Activated CD8-positive, alpha-beta memory T cell treated with anti-CD3 and anti-CD28 coated beads for 24 hours (primary cell): Measurements from ENCODE around the gene PEPD.

Source experiments
- DNase-seq: peaks from one replicate; pipeline ENCODE4 v3.0.0-alpha.2; 2020

The PEPD gene

DNA sequence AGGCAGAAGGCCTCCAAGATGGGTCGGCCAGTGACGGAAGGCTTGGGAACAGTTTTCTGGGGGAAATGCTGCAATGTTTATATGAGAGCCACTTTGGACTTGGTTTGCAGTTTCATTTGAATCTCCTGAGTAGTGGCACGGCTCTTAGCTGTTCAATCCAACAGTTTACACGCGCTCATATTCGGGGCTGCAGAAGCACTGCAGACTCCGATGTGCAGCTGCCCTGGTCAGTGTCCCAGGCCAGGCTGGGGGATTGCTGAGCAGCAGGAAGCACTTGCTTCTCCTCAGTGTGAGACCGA lies 116.4 kb downstream of the PEPD start:
- no peak for DNase-seq

DNA sequence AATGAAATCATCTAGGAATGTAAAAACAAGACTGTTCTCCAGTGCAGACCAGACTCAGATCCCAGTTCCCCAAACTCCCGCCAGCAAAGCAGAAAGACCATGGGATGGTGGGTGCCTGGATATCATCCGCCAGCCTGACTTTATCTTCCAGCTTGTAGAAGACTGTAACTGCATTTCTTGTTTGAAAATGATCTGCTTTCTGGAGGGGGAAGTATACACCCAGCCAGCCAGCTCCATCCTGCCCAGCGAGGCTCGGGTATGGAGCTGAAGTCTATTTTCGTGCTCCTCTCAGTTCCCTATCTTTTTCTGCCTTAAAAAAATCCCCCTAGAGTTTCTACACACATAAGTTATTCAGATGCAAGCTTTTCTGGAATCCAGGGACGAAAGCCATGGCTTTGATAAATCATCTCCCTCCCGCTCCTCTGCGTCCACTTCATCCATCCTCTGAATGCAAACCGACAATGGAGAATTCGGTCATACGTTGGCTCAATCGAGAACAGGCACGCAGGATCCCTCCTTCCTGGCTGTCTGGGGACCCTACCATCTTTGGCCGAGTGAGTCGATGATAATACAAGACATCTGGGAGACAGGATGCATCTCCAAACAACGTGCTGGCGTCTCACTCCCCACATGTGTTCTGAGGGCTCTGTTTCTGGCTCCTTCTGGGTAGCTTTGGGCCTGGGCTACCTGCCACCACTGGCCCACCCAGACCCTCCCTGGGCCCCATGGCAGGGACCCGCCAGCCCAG lies 116.9 kb downstream of the PEPD start:
- DNase-seq: no peak

DNA sequence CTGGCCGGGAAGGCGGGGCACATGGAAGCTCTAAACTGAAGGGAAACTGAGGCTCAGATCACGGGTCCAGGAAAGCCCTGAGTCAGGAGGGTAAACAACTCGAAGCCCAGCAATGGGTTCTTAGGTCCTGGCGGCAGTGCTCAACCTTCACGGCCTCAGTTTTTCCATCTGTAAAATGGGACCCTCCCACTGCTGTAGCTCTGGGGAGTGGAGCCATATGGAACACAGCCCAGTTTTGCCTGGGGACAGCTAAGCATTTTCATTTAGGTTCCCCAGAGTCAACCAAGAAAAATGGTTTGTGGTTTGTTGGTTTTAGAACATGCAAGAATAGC lies 117.7 kb downstream of the PEPD start:
- DNase-seq: no peak

DNA sequence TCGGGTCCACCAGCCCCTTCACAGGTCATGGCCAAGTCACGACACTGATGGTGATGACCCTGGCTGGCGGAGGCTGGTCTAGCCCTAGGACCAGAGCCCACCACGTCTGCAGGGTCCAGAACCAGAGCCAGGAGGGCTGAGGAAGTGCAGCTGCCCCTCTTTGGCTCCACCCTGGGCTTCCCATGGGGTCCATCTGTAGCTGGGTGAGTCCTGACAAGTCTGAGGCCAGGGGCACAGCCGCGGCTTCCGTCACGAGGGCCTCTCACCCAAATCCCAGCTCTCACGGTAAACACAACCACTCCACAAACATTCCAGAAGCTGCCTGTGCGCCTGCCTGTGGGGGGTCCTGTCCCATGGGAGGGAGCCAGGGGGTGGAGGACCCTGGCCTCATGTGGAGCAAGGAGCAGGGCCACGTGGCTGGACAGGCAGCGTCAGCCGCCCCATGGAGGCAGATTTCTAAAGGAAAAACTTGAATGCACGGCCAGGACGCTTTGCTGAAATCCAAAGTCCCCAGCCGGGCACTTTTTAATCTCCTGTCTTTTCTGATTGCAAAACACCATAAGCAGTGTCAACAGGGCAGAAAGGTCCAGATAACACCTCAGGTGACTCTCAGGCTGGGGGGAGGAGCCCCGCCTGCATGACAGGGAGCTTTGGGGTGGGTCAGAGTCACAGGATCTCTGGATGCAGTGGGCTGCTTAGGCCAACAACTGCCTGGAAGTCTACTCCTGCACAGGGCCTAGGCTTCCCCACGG lies 118.2 kb downstream of the PEPD start:
- no peak for DNase-seq

DNA sequence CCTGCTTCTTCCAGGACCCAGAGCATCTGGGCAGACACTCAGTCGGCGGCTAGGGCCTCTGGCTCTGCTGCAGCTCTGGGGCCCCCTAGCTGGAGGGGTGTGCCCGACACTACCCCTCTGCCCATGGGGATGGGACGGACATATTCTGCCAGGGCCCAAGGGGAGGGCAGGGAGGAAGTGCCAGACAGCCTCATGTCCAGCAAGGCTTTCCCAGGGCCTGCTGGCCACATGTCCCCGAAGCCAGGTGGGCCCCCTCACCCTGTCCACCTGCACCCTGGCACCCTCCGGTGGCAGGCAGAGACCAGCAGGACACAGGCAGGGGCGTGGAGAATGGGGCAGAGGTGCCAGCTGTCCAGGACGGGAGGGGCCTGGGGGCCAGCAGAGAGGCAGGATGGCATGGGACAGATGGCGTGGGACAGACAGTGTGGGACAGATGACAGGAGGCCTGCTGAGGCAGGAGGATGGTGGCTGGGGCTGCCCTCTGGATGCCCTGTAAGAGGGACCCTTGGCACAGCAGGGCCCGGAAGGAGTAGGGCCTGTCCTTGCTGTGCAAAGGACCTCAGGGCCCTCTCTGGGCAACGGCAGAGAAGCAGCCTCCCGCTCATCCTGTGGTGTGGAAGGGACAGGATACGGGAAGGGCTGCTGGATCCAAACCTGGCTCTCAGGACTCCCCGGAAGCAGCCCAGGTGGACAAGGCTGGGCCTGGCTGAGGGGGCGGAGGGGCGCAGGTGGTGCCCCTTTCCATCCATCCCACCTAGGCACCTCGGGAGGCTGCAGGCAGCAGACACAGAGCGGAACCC lies 119.0 kb downstream of the PEPD start:
- DNase-seq: no peak

DNA sequence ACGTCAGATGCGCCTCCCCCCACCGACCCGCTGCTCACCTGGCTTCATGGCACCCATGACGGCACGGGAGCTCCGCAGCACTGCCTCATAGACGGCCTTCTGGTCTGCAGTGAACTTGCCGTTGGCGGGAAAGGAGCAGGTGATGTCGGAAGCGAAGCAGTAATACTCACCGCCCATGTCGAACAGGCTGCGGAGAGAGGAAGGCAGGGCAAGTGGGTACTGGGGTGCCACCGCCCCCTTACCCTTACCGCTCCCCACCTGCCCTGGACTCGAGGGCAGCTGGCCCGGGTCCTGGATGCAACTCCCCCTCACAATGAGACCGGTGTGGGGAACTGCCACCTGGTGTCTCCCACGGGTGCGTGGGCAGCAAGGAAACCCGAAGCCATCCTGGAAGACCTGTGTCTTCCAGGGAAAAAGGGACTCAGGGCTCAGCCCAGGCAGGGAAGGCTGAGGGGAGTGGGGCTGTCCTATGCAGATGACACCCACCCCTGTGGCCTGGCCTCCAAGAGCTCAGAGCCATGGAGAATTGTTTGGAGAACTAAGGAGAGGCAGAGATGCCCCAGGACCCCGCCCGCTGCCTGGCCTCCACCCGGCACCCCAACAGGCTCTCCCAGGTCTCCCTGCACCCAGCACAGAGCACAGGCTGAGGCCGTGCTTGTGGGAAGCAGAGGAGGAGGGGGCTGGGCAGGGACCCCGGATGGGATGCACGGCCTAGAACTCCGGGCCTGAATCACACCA lies 119.7 kb downstream of the PEPD start:
- no peak for DNase-seq

DNA sequence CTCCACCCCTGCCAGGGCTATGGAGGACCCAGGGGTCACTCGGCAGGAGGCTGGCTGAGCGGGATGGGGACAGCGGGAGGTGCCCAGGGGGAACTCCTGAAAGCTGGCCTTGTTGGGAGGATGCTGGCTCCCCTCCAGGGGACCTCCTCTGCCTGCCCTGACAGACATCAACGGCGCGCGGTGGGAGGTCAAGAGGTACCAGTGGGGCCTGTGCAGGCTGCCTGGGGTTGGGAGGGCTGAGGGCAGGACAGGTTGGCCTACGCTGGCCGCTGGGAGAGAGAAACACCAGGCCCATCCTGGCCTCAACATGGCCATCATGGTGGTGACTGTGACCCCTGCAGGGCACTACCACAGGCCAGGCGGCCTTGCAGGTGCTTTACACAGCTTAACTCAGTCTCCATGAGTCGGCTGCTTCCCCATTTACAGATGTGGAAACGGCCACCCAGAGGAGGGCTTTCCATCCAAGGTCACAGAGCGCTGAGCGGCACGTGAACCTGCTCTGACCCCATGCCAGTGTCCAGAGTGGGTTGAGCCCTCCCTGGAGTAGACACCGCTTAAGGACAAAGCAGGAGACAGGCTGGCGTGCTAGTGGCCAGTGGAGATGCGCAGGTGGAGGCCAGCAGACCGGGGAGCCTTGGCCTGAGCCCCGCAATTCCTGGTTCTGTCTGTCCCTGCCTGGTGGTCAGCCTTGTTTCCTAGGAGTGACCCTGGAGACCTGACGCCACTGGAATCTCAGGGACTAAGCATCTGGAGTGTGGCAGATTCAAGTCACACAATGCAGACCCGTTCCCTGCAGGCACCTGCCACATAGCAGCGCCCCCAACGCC lies 120.5 kb downstream of the PEPD start:
- DNase-seq: no peak

DNA sequence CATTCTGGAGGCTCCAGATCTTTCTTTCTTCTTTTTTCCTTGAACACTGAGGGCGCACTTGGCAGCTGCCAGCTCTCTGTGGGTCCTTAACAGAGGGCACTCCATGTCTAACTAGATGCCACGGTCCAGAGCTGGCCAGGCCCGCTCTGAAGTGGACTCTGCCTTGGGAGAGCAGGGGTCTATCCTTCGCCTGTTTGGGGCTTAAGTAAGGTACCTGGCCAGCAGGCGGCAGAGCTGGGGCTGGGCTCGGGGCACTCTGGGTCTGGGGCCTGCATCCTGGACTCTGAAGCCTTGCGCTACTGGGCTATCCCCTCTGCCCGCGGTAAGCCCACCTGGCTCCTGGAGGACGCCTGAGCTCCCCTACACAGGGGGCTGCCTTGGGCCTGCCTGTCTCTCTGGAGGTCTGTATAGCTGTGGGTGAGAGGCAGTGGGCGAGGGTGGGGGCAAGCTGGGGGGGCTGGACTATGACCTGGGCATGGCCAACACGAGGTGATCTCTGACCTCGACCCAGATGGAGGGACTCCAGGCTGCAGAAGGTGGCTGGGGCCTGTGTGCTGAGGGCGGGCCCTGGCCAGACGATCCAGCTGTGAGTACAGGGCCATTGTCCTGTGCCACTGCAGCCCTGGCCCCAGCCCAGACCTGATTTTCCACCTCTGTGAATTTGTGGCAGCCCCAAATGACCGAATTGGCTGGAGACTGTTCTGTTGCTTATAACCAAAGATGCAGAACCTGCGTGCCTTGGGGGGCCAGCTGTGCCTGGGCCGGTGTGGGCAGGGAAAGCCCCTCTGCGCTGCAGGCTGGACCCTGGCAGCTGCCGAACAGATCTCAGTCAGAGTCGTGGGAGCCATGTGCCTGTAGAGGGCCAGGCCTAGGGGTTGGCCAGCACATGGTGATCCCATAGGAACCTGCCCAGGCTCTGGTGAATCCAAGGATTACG lies 121.6 kb downstream of the PEPD start:
- DNase-seq: no peak

DNA sequence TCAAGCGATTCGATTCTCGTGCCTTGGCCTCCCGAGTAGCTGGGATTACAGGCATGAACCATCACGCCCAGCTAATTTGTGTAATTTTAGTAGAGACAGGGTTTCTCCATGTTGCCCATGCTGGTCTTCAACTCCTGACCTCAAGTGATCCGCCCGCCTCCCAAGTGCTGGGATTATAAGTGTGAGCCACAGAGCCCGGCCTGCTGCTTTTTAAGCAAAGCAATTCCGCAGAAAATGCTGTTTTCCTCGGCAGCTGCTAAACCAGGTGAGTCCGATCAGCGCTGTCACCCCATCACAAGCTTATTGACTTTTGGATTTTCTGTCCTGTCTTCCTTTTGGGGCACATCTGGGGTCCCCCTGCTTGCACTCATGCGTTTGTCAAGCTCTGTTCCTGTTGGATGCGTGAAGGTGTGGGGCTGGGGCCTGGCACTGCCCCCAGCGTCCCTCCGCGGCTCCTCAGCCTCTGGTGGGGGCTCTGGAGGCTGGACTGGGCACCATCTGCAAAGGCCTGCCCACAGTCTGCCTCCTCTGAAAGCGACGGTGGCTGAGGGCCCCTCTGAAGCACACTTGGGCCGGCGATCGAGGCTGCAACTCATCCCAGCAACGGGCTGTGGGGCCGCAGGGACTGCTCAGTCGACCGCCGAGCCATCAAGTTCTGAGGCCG lies 122.4 kb downstream of the PEPD start:
- DNase-seq: no peak

DNA sequence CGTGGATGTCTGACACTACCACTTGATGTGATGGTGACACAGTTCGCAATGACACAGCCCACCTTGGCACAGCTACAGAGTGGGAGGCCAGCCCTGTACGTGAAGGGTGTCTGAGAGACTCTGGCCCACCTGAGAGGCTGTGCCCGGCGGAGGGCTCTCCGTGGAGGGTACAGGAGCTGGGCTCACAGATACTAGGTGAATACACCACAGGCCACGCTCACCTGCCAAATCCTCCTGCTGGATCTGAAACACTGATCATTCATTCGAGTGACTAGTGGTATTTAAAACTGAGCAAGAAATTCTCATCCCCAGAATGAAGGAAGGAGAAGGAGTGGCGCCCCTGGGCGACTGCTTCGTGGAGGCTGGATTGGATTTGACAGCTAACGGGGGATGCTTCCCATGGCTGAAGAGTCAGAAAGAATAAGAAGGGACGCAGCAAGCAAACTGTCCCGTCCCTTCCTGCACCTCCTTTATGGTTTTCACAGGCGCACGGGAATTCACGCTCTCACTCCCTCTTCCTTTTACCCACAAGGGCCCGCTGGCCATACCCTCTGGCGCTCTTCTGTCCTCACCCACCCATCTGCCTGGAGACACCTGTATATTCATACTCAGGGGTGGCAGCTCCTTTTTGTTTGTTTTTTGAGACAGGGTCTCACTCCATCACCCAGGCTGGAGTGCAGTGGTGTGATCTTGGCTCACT lies 123.1 kb downstream of the PEPD start:
- DNase-seq: no peak

DNA sequence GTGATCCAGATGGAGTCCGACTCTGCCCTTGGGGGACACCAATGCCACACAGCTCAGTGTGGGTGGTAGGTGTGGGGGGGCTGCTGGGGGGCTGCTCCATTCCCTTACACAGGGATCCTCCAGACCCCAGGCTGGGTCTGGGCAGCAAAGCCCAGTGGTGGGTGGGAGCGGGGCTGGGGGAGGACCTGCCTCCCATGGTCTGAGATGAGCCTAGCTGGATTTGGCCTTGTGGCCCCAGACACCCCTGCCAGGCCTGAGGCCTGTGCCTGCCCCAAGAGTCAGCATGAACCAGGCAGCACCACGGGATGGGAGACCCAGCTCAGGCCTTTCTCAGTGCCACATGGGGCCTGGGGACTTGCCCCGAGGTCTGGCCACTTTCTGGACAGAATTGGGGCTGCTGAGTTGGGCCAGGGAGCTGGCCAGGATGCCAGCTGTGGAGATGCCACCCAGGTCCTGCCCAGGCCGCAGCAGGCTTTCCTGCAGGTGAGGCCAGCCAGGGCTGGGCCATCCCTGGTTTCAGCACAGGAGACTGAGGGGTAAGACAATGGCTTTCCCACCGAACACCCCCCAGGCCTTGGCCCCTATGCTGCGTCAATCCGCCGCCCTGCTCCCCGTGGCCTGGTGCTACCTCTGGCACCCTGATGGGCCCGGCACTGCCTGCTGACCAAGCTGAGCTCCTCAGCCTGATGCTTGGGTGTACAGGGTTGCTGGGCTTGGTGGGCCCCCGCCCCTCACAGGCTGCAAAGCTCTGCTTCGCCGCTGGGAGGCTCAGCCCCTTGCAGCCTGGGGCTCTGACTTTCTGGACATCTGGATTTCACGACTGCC lies 123.8 kb downstream of the PEPD start:
- no peak for DNase-seq

DNA sequence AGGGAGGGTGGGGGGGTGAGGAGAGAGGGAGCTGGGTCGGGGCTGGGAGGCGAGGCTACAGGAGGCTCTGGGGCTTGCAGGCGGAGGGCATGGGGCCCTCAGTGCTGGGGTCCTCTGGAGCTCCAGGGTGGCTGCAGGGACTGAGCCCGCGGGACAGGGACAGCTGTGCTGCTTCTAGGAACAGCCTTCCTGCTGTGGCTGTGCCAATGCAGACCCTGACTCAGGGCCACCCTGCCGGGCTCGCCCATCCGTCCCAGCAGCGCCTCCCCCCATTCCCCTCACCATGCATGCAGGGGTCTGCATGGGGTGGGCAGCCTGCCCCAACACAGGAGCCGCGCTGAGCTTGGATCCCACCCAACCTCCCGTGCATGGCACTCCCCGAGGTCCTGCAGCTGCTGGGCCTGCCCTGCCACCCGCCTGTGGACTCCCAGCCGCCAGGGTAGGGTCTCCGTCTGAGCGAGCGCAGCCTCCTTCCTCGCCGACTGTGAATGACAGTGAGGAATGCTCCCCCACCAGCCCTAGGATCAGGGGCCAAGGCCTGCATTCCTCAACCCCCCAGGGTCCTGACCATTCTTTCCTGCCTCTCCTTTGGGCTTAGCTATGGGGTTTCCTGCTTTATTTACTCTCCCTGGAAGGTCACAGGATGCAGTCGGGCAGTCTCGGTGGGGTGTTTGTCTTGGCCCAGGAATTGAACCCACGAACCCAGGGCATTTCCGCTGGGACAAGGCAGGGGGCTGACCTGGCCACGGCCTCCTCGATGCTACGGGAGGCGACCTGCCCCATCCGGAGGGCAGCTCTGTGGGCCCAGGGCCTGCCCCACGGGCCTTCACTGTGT lies 124.7 kb downstream of the PEPD start:
- no peak for DNase-seq

DNA sequence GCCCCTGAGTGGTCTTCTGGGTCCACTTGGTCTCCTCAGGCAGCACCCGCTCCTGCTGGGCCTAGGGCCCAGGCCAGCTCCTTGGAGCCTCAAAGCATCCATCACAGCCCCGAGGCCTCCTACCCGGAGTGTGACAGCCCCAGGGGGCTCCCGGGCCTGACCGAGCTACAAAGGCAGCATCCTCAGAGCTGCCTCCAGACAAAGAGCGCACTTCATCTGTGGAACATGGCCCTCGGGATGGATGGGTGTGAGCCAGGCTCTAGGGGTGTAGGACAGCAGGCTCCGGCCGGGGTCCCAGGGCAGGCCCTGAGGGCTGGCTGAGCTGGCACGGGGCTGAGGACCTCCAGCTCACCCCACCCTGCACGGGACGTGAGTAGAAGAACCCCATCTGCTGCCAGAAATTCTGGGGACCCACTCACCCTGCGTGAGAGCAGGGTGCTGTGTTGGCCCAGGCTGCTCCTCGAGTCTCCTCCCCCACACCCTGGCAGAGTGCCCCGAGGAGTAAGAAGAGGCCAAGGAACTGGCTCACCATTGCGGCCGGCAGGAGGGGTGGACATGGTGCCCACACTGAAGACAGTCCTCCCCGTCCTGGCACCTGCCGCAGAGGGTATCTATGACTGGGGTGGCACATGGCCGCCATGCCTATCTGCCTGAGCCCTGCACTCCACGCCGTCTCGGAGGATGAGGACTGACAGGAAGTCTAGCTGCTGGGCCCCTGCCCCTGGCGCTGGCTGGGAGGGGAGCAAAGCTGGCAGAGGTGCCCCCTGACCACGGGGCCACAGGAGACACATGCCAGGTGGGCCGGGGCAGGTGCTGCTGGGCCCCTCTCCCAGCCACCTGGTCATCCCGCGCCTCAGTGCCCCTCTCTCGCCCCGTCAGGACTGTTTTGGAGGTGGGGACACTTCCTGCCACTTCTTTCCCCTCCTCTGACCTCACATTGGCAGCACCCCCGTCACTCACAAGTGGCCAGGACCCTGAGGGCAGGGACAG lies 125.7 kb downstream of the PEPD start:
- DNase-seq: no peak

DNA sequence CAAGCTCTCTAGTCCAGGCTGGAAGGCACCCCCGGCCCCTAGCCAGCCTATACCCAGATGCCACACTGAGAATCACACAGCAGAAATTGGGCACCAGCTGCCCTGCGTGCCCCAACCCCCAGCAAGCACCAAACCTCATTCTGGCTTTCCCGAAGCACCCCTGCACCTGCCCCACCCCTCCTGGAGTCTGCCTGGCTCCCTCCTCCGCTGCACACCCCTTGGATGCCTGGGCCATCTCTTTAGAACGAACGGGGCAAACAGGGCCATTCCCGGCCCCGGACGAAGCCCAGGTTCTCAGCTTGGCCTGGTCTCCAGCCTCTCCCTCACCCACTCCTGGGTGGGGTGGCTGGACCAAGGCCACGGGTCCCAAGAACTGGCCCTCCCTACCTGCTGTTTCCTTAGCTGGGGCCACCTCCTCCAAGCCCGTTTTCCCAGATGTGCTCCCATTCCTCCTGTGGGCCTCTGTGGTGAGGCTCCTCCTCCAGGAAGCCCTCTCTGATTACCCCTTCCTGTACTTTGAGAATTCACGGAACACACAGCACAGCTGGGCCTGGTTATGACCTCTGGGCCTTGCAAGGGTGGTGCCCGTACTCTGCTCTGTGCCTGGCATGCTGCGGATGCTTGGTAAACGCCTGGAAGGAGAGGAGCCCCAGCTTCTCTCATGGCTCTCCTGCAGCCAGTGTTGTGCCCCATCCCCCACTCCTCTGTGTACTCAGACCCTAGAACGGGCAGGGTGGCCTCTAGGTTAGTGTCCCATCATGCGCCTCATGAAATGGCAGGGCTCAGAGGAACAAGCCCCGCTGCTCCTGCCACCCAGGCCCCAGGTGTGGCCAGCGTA lies 126.6 kb downstream of the PEPD start:
- DNase-seq: no peak

DNA sequence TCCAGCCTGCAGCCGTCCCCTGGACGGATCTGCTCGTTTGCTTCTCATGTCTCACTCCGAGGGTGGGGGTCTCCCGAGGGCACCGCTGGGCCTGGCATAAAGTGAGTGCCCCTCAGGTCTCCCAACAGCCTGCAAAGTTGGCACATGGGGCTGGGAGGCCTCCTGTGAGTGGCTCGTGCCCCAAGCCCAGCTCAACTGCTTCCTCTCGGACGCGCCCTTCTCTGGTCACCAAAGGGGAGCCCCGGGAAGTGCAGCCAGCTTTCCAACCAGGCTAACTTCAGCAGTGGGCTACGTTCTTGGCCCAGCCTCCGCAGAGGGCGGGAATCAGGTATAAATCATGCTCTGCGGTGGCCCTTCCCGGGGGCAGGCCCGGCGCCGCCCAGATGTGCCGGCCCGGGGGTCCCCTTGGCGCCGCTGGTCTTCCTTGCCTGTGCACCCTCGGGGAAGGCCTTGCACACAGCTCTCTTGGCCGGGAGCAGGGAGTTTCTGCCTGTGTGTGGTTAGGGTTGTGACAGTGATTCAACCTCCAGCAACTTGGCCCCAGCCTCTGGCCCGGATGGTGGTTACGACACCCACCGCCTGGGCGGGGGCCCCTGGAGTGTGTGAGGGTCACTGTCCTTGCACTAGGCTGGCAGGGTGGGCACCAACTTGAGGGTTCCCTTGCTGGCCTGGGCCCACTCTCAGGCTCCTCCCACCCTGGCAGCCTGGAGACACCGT lies 127.4 kb downstream of the PEPD start:
- no peak for DNase-seq
